GM12801 (cell line): ENCODE measurements around the gene TRIM41.

Experiments
- CTCF ChIP-seq: IDR thresholded peaks from one replicate; pipeline ENCODE4 v1.5.1; 2011; ENCODE audit warnings: control low read depth; ENCODE audit not compliant: insufficient read length; ENCODE audit errors: extremely low read depth

TRIM41 gene

GRCh38 chr5:181212080-181212479, 11.0 kb upstream of the TRIM41 start:
- no peak for TF ChIP-seq CTCF

DNA sequence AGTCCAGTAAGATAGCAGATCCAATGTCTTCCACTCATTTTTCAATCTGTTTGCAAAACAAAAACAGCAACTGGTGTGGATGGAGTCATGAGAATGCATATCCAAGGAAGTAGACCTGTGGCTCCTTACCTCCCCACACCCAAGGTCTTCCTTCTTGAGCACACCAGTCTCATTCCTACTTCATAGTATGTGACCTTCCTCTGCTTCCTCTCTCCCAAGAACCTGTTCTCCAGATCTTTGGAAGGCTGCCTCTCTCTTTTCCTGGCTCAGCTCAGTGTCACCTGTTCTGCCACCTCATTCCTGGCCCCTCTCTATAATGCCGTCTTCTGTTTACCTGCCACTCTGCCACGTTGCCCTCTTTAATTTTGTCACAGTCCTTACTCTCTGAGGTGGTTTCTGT, 10.1 kb upstream of the TRIM41 start:
- no peak for TF ChIP-seq CTCF

- TF ChIP-seq CTCF, result no peak
Observed at GRCh38 chr5:181215997-181216989, 6.8 kb upstream of the TRIM41 start.

DNA sequence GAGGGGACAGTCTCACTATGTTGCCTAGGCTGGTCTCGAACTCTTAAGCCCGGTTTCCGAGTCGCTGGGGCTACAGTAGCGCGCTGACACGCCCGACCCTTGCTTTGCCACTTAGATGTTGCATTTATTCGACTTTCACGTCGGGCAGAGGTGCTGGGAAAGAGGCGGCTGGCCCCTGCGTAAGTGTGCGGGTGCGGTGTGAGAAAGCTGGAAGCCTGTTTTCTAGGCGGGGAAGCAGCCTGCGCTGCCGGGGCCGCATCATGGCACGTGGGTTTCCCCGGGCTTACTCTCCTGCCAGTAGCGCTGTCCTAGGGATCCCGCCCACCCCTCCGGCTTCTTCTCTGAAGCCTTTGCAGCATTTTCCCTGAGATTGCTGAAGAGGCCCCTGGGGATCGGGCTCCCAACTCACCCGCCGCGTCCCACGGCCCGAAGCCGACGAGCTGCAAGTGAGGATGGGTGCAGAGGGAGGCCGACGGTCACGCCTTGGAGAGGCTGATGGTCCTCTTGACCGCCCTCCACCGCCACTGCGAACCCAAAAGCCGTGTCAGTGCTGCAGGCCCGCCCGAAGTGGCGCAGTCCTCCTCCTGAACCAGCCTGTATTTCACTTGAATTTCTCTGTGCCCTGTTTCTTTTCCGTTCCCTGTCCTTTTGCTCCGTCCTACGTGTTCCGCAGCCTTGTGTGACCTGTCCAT, 5.8 kb upstream of the TRIM41 start:
- TF ChIP-seq CTCF, result no peak

DNA sequence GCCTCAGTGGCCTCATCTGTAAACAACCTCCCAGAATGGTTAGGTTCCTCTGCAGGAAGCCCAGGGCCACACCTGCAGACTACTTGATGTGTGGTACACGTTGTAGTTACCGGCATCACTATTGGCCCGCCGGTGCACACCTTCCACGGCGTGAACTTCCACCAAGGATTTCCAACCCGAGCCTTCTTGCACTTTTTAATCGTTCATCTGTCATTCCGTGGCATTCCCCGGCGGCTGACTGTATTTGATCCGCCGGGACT, 5.3 kb upstream of the TRIM41 start:
- no peak for TF ChIP-seq CTCF

- TF ChIP-seq CTCF, result no peak
Observed at GRCh38 chr5:181218795-181219124, 4.3 kb upstream of the TRIM41 start.

GRCh38 chr5:181219262-181220177, 3.6 kb upstream of the TRIM41 start:
- no peak for TF ChIP-seq CTCF
